K562 (cell line): Measurements from ENCODE around the gene DNAJB6. TPM values are rescaled to one million over a fixed set of nuclear protein-coding genes. Genes with fewer than 3 reads are reported as not detected.

ENCODE experiments used
- ATAC-seq: fragments of 200-7000 bp; cut with Tn5 transposase; 3 replicates; pipeline ENCODE4 v1.9.1; 2020; ENCODE audit warnings: moderate library complexity
- BruUV-seq: library from RNA; stranded (reverse); fragments of 400-500 nt; replicated peaks from 2 replicates; lab custom pipeline; 2021; lab: Mats Ljungman, UMichigan
- CTCF ChIA-PET: fragments of 300-600 bp; formaldehyde crosslinking; extraction: SDS; loops from one replicate; lab custom pipeline; 2021; ENCODE audit warnings: low intra/inter-chr PET ratio; lab: Yijun Ruan, JAX
- POLR2A ChIA-PET: fragments of 300-600, 350-650 bp; sonication (Branson Sonifier 250); formaldehyde crosslinking; extraction: SDS; loops from one replicate; lab custom pipeline; 2021; ENCODE audit warnings: antibody characterized with exemption, inconsistent platforms; lab: Yijun Ruan, JAX
- DNase-seq, 4 experiments: peaks; one replicate each; pipeline versions ENCODE4 v3.0.0 to v3.0.0-alpha.2; 2011 to 2018; ENCODE audit warnings: low spot score in 3 of 4, mixed read lengths in 3 of 4; ENCODE audit errors: extremely low read depth in 1 of 4
- FAIRE-seq: peaks from 2 replicates; lab custom pipeline; 2011; peaks lifted over from hg19 to GRCh38; lab: Jason Lieb, UNC
- H2AFZ ChIP-seq: 2 replicates; pipeline ENCODE4 v1.6.0; 2011; ENCODE audit warnings: low read depth, low read length, control low read depth, inconsistent platforms
- H3K27ac ChIP-seq: fragments of 200-600 bp; 3 replicates; pipeline ENCODE4 v1.8.0; 2011; ENCODE audit warnings: low read depth, mild to moderate bottlenecking, control low read depth, inconsistent platforms, low read length, moderate library complexity, mixed read lengths; ENCODE audit errors: extremely low read depth
- H3K27me3 ChIP-seq, 2 experiments: fragments of 300-600 bp in 1 of 2; 2 replicates in 1 of 2; 3 replicates in 1 of 2; pipeline versions ENCODE4 v1.6.0 to v1.8.0; 2011; ENCODE audit warnings: inconsistent platforms in 2 of 2, low read length in 2 of 2, mild to moderate bottlenecking in 1 of 2, mixed read lengths in 1 of 2, moderate library complexity in 1 of 2; ENCODE audit not compliant: control insufficient read depth in 2 of 2, insufficient read depth in 2 of 2
- H3K36me3 ChIP-seq: fragments of 300-600 bp; 3 replicates; pipeline ENCODE4 v1.8.0; 2011; ENCODE audit warnings: mild to moderate bottlenecking, low read length, inconsistent platforms; ENCODE audit not compliant: control insufficient read depth, insufficient read depth
- H3K4me1 ChIP-seq, 2 experiments: fragments of 200-600 bp in 1 of 2; replicated peaks in 1 of 2; 2 replicates in 1 of 2; 3 replicates in 1 of 2; pipeline versions ENCODE4 v1.5.1 to v1.8.0; 2011; ENCODE audit warnings: inconsistent platforms in 2 of 2, low read length in 2 of 2, mild to moderate bottlenecking in 1 of 2, mixed read lengths in 1 of 2, moderate library complexity in 1 of 2; ENCODE audit not compliant: control insufficient read depth in 2 of 2, insufficient read depth in 2 of 2
- H3K4me2 ChIP-seq: 2 replicates; pipeline ENCODE4 v1.6.1; 2011; ENCODE audit warnings: low read length, control low read depth, inconsistent platforms, mixed read lengths; ENCODE audit not compliant: insufficient read depth
- H3K4me3 ChIP-seq: fragments of 200-600 bp; sonication (generic), shearing (Covaris generic); 2 replicates; pipeline ENCODE4 v1.5.1; 2016; ENCODE audit warnings: control low read depth, inconsistent platforms
- H3K79me2 ChIP-seq: fragments of 200-600 bp; 3 replicates; pipeline ENCODE4 v1.8.0; 2011; ENCODE audit warnings: low read length, inconsistent platforms; ENCODE audit not compliant: control insufficient read depth, insufficient read depth
- H3K9ac ChIP-seq, 2 experiments: 2 replicates each; pipeline versions ENCODE4 v1.6.0 to v1.6.1; 2011; ENCODE audit warnings: low read depth in 2 of 2, low read length in 2 of 2, control low read depth in 1 of 2, inconsistent platforms in 1 of 2, mild to moderate bottlenecking in 1 of 2, mixed read lengths in 1 of 2; ENCODE audit not compliant: insufficient read depth in 1 of 2
- H3K9me1 ChIP-seq: one replicate; pipeline ENCODE4 v1.6.0; 2011; ENCODE audit warnings: inconsistent platforms, mild to moderate bottlenecking, low read length, moderate library complexity; ENCODE audit not compliant: control insufficient read depth, insufficient read depth
- H3K9me3 ChIP-seq: replicated peaks from 2 replicates; pipeline ENCODE4 v1.5.1; 2011; ENCODE audit warnings: low read depth, low read length, inconsistent platforms; ENCODE audit not compliant: control insufficient read depth, insufficient read depth
- H4K20me1 ChIP-seq: replicated peaks from 2 replicates; pipeline ENCODE4 v1.6.1; 2011; ENCODE audit warnings: low read length, inconsistent platforms, mixed read lengths; ENCODE audit not compliant: control insufficient read depth, insufficient read depth
- FIP1L1 ChIP-seq: fragments of 200-400 bp; formaldehyde crosslinking; IDR thresholded peaks from 2 replicates; pipeline ENCODE4 v1.6.1; 2018; ENCODE audit warnings: mild to moderate bottlenecking, low read depth, low read length; ENCODE audit not compliant: poor library complexity, severe bottlenecking
- FOXJ2 ChIP-seq: fragments of 200-800 bp; sonication (Bioruptor generic); IDR thresholded peaks from 2 replicates; pipeline ENCODE4 v1.6.1; 2016; ENCODE audit warnings: missing genetic modification characterization, missing compliant biosample characterization
- GABPA ChIP-seq: fragments of 200-800 bp; sonication (Bioruptor generic); conservative IDR thresholded peaks from 2 replicates; pipeline ENCODE4 v1.6.1; 2016; ENCODE audit warnings: low read depth, missing genetic modification characterization, missing compliant biosample characterization
- SP1 ChIP-seq: sonication (generic); formaldehyde crosslinking; IDR thresholded peaks from 2 replicates; pipeline ENCODE4 v1.8.1; 2022; ENCODE audit warnings: mild to moderate bottlenecking, missing genetic modification reagents
- WGBS: fragments of 100-300 bp; shearing (Covaris generic); methylation state at CpG from one replicate; pipeline ENCODE4 v1.1.6; 2016; ENCODE audit warnings: low coverage, mixed read lengths; ENCODE audit not compliant: insufficient coverage; ENCODE audit errors: missing lambda C conversion rate; 5-methylcytosine and 5-hydroxymethylcytosine counted together
- in situ Hi-C: fragments of 300-500 bp; cut with MboI; formaldehyde crosslinking; loops from 4 replicates; pipeline ENCODE4 v1.15.0; 2018; ENCODE audit warnings: inconsistent platforms, mixed read lengths
- intact Hi-C: fragments of 100-400 bp; cut with micrococcal nuclease; formaldehyde crosslinking; loops from 2 replicates; pipeline ENCODE4 v1.14.2; 2022
- polyA plus RNA-seq, 8 experiments: library from polyadenylated mRNA; depleted of rRNA in 4 of 8; stranded (reverse) in 5 of 8; unstranded in 3 of 8; fragments of >200 nt; fragmentation: Nextera tagmentation in 2 of 8; fragmentation: Illumina TruSeq in 1 of 8; extraction: Ambion mirVana in 2 of 8; extraction: Trizol in 1 of 8; gene quantifications; 2 replicates each; pipeline versions ENCODE4 v1.2.1 to v1.2.3, GENCODE V29; 2011 to 2014; ENCODE audit warnings: inconsistent platforms in 1 of 8, missing spikeins in 1 of 8
- total RNA-seq, 7 experiments: library from RNA; depleted of rRNA in 6 of 7; stranded (reverse); fragments of >200 nt in 6 of 7; fragmentation: Illumina TruSeq in 2 of 7; extraction: Trizol in 2 of 7; gene quantifications; 2 replicates each; pipeline versions ENCODE4 v1.2.1 to v1.2.3, GENCODE V29; 2011 to 2021; ENCODE audit warnings: low replicate concordance in 1 of 7
- TF ChIP-seq, protein P1 (sequence below): sonication (generic); formaldehyde crosslinking; IDR thresholded peaks from 2 replicates; pipeline ENCODE4 v1.8.1; 2023; ENCODE audit warnings: mild to moderate bottlenecking, missing genetic modification reagents
- TF ChIP-seq, protein P2 (sequence below): fragments of 450-650 bp; IDR thresholded peaks from 2 replicates; pipeline ENCODE4 v1.6.1; 2017; ENCODE audit warnings: mild to moderate bottlenecking, moderate library complexity

Gene DNAJB6
- total and polyA plus RNA-seq, 9 of the 15 experiments (the other 6 are each of a cell fraction or from before 2014, with no cell fraction given), result 84.5 to 158 (median 135) TPM

GRCh38 chr7:157309988-157310668 is 26.7 kb upstream of the DNAJB6 start:
- no peaks in the 10 kb centered on the region for H3K9me1 ChIP-seq
- ChIA-PET CTCF (no interaction called here), POLR2A (no interaction called here)
- TF ChIP-seq GABPA (tag) (no peak), SP1 (no peak), FIP1L1 (no peak), FOXJ2 (no peak)
- TF ChIP-seq, protein P1, sequence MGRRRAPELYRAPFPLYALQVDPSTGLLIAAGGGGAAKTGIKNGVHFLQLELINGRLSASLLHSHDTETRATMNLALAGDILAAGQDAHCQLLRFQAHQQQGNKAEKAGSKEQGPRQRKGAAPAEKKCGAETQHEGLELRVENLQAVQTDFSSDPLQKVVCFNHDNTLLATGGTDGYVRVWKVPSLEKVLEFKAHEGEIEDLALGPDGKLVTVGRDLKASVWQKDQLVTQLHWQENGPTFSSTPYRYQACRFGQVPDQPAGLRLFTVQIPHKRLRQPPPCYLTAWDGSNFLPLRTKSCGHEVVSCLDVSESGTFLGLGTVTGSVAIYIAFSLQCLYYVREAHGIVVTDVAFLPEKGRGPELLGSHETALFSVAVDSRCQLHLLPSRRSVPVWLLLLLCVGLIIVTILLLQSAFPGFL, result no peak
- TF ChIP-seq, protein P2, sequence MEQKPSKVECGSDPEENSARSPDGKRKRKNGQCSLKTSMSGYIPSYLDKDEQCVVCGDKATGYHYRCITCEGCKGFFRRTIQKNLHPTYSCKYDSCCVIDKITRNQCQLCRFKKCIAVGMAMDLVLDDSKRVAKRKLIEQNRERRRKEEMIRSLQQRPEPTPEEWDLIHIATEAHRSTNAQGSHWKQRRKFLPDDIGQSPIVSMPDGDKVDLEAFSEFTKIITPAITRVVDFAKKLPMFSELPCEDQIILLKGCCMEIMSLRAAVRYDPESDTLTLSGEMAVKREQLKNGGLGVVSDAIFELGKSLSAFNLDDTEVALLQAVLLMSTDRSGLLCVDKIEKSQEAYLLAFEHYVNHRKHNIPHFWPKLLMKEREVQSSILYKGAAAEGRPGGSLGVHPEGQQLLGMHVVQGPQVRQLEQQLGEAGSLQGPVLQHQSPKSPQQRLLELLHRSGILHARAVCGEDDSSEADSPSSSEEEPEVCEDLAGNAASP, result no peak
- intact Hi-C loops, result no loop called here
- 37% methylated on average over 10 of the region's 10 CpGs for WGBS
- H3K4me3 ChIP-seq, result no peak overlapping the region
- no peaks in the 10 kb centered on the region for H3K9me3 ChIP-seq
- no peak overlapping the region for H3K4me2 ChIP-seq
- FAIRE-seq, result no peak
- BruUV-seq, result no TSS peak
- no peaks in the 10 kb centered on the region; a peak in 1 of 5 replicates for H3K27me3 ChIP-seq
- peaks cover 8 to 16% of the 10 kb centered on the region in 2 experiments; a peak in 4 of 5 replicates for H3K4me1 ChIP-seq
- no peaks in the 10 kb centered on the region for H4K20me1 ChIP-seq
- H3K79me2 ChIP-seq, result no peaks in the 10 kb centered on the region
- peak overlapping the region; percentile 56; the same call in 1 of the 2 replicates for H2AFZ ChIP-seq
- no peaks in the 10 kb centered on the region for H3K36me3 ChIP-seq
- DNase-seq, result no peak
- H3K9ac ChIP-seq, result no peak overlapping the region
- ATAC-seq, result no peak
- H3K27ac ChIP-seq, result no peak overlapping the region
- in situ Hi-C loops, result no loop called here
